Keratinocyte (primary cell): ENCODE data around the gene CERS2. TPM values are rescaled to one million over a fixed set of nuclear protein-coding genes. Genes with fewer than 3 reads are reported as not detected.

Source experiments
- DNase-seq: peaks from one replicate; pipeline ENCODE4 v3.0.0-alpha.2; 2011; ENCODE audit warnings: low read depth, missing footprints, low spot score
- FAIRE-seq: peaks from 2 replicates; lab custom pipeline; 2011; peaks lifted over from hg19 to GRCh38; lab: Jason Lieb, UNC
- H2AFZ ChIP-seq: 2 replicates; pipeline ENCODE4 v1.6.0; 2012; ENCODE audit warnings: low read length, control low read depth, inconsistent platforms; ENCODE audit not compliant: control insufficient read depth
- H3K27ac ChIP-seq: 2 replicates; pipeline ENCODE4 v1.5.1; 2011; ENCODE audit warnings: low read length; ENCODE audit not compliant: control insufficient read depth, insufficient read depth
- H3K27me3 ChIP-seq: 3 replicates; pipeline ENCODE4 v1.6.0; 2011; ENCODE audit warnings: low read length; ENCODE audit not compliant: control insufficient read depth, insufficient read depth; ENCODE audit errors: extremely low read depth
- H3K36me3 ChIP-seq, 2 experiments: 2 replicates in 1 of 2; 3 replicates in 1 of 2; pipeline ENCODE4 v1.5.1; 2011; ENCODE audit warnings: low read length in 2 of 2, mild to moderate bottlenecking in 1 of 2; ENCODE audit not compliant: control insufficient read depth in 2 of 2, insufficient read depth in 2 of 2; ENCODE audit errors: extremely low read depth in 1 of 2
- H3K4me1 ChIP-seq: 3 replicates; pipeline ENCODE4 v1.5.1; 2011; ENCODE audit warnings: low read length; ENCODE audit not compliant: control insufficient read depth, insufficient read depth; ENCODE audit errors: extremely low read depth
- H3K4me2 ChIP-seq: 3 replicates; pipeline ENCODE4 v1.6.0; 2011; ENCODE audit warnings: low read depth, low read length; ENCODE audit not compliant: control insufficient read depth, insufficient read depth; ENCODE audit errors: extremely low read depth
- H3K4me3 ChIP-seq, 3 experiments: fragments of 200-600 bp in 1 of 3; sonication (generic) in 1 of 3; 2 replicates in 2 of 3; 3 replicates in 1 of 3; pipeline ENCODE4 v1.5.1; 2011 to 2016; ENCODE audit warnings: low read length in 3 of 3, mild to moderate bottlenecking in 3 of 3, control low read depth in 2 of 3, inconsistent platforms in 1 of 3, low read depth in 1 of 3, mixed read lengths in 1 of 3, mixed run types in 1 of 3, moderate library complexity in 1 of 3; ENCODE audit not compliant: control insufficient read depth in 2 of 3, insufficient read depth in 2 of 3; ENCODE audit errors: extremely low read depth in 1 of 3
- H3K79me2 ChIP-seq: 2 replicates; pipeline ENCODE4 v1.6.0; 2012; ENCODE audit warnings: low read length; ENCODE audit not compliant: control insufficient read depth, insufficient read depth
- H3K9ac ChIP-seq: 3 replicates; pipeline ENCODE4 v1.6.0; 2011; ENCODE audit warnings: low read length; ENCODE audit not compliant: control insufficient read depth, insufficient read depth; ENCODE audit errors: extremely low read depth
- H3K9me1 ChIP-seq: 3 replicates; pipeline ENCODE4 v1.6.0; 2011; ENCODE audit warnings: low read length; ENCODE audit not compliant: control insufficient read depth, insufficient read depth; ENCODE audit errors: extremely low read depth
- H3K9me3 ChIP-seq: 2 replicates; pipeline ENCODE4 v1.5.1; 2012; ENCODE audit warnings: low read depth, low read length; ENCODE audit not compliant: control insufficient read depth
- H4K20me1 ChIP-seq: 3 replicates; pipeline ENCODE4 v1.6.0; 2011; ENCODE audit warnings: low read length; ENCODE audit not compliant: control insufficient read depth, insufficient read depth; ENCODE audit errors: extremely low read depth
- CTCF ChIP-seq, 3 experiments: IDR thresholded peaks in 1 of 3; conservative IDR thresholded peaks in 1 of 3; optimal IDR thresholded peaks in 1 of 3; 2 replicates in 2 of 3; 3 replicates in 1 of 3; pipeline versions ENCODE3 to v1.5.1; 2011; ENCODE audit warnings: low read length in 3 of 3, mild to moderate bottlenecking in 3 of 3, moderate library complexity in 2 of 3, control low read depth in 1 of 3, inconsistent platforms in 1 of 3; ENCODE audit not compliant: insufficient read depth in 2 of 3; ENCODE audit errors: extremely low read depth in 1 of 3
- EZH2 ChIP-seq: IDR thresholded peaks from one replicate; pipeline ENCODE4 v1.6.1; 2012; ENCODE audit warnings: inconsistent platforms, mild to moderate bottlenecking, low read length, moderate library complexity
- dilution Hi-C: fragments of 300-500 bp; cut with MboI; formaldehyde crosslinking; loops from one replicate; pipeline ENCODE4 v1.7.0; 2020; ENCODE audit warnings: low sequenced_read_pairs; ENCODE audit not compliant: extremely low pct_ligation_motif_present
- polyA plus RNA-seq, 5 experiments: library from polyadenylated mRNA; depleted of rRNA in 3 of 5; stranded (reverse) in 3 of 5; stranded (forward) in 1 of 5; unstranded in 1 of 5; fragments of >200 nt; gene quantifications; 1 replicate in 1 of 5; 2 replicates in 3 of 5; 3 replicates in 1 of 5; pipeline versions ENCODE4 v1.2.1 to v1.2.3, GENCODE V29; 2011 to 2012; ENCODE audit warnings: missing spikeins in 2 of 5, low read depth in 1 of 5, low replicate concordance in 1 of 5

CERS2 gene
- polyA plus RNA-seq, 1 donor (not counting 4 experiments of a cell fraction or from before 2014, with no cell fraction given) = 121 TPM

- peak overlapping the region; percentile 65 for H3K27ac ChIP-seq
- H2AFZ ChIP-seq = peak overlapping the region; percentile 38
These were observed 33.2 kb upstream of the CERS2 start for GRCh38 chr1:151007853-151008243.

GRCh38 chr1:151006327-151007052 is 31.9 kb upstream of the CERS2 start, which contains the start of gene MINDY1:
MINDY1 (minus strand) TSS chr1:151006902; CDS start chr1:151002617, 4,285 bp downstream.
- no peaks in the 10 kb centered on the region for H3K9me3 ChIP-seq
- H3K27ac ChIP-seq = peak within 1 kb of the TSS; percentile 65
- no peaks in the 10 kb centered on the region for H4K20me1 ChIP-seq
- no peaks in the 10 kb centered on the region for H3K79me2 ChIP-seq
- DNase-seq (peak; percentile 30), FAIRE-seq (no peak)
- no peaks in the 10 kb centered on the region for H3K9me1 ChIP-seq
- TF ChIP-seq CTCF (optimal IDR thresholded peaks at IDR 0.05 in 1 of 3, IDR thresholded peaks at IDR 0.05 in 1 of 3, conservative IDR thresholded peaks at IDR 0.05 in 1 of 3; ENCODE audit: extremely low read depth in 1 of 3, insufficient read depth in 2 of 3, low read length in 3 of 3) (peak; percentile 49 to 73 (median 52)), EZH2 (no peak)
- H3K36me3 ChIP-seq = no peaks in the 10 kb centered on the region
- dilution Hi-C loops = no loop called here
- H3K4me1 ChIP-seq = peaks cover 48% of the 10 kb centered on the region
- peak within 1 kb of the TSS; percentile 93 for H3K4me2 ChIP-seq
- peak within 1 kb of the TSS; percentile 74 for H3K9ac ChIP-seq
- no peaks in the 10 kb centered on the region for H3K27me3 ChIP-seq
- H3K4me3 ChIP-seq = peak within 1 kb of the TSS; percentile 40 to 83 (median 70)
- H2AFZ ChIP-seq = peak within 1 kb of the TSS; percentile 88

More at GRCh38 chr1:151007853-151008243, 33.2 kb upstream of the CERS2 start:
- no peaks in the 10 kb centered on the region for H3K27me3 ChIP-seq
- peaks cover 43% of the 10 kb centered on the region for H3K4me1 ChIP-seq
- peak overlapping the region; percentile 91 for H3K4me2 ChIP-seq
- dilution Hi-C loops = no loop called here
- TF ChIP-seq EZH2 = no peak
- TF ChIP-seq CTCF (optimal IDR thresholded peaks at IDR 0.05 in 1 of 3, IDR thresholded peaks at IDR 0.05 in 1 of 3, conservative IDR thresholded peaks at IDR 0.05 in 1 of 3; ENCODE audit: extremely low read depth in 1 of 3, insufficient read depth in 2 of 3, low read length in 3 of 3) = no peak
- H4K20me1 ChIP-seq = no peaks in the 10 kb centered on the region
- no peaks in the 10 kb centered on the region for H3K9me3 ChIP-seq
- H3K79me2 ChIP-seq = no peaks in the 10 kb centered on the region
- FAIRE-seq = no peak
- no peak for DNase-seq
- H3K36me3 ChIP-seq = peaks cover 0 to under 1% of the 10 kb centered on the region in 2 experiments
- peak overlapping the region; percentile 46 for H3K9ac ChIP-seq
- H3K4me3 ChIP-seq = peak overlapping the region in 1 of 3 experiments; percentile 83
- no peaks in the 10 kb centered on the region for H3K9me1 ChIP-seq
